Tibial nerve (tissue), 4 donors: ENCODE measurements around the gene RASA2. TPM values are rescaled to one million over a fixed set of nuclear protein-coding genes. Genes with fewer than 3 reads are reported as not detected.

Experiments
- DNase-seq, 2 donors: peaks; one replicate each; pipeline ENCODE4 v3.0.0-alpha.2; 2019; ENCODE audit warnings: low spot score in 2 of 2
- H3K27ac ChIP-seq, 4 donors: fragments of 200-600 bp; sonication (generic) in 3 of 4; one replicate each; pipeline ENCODE4 v1.5.1; 2017 to 2019; ENCODE audit warnings: mild to moderate bottlenecking in 1 of 4
- H3K27me3 ChIP-seq, 2 donors: fragments of 200-600 bp; sonication (generic) in 1 of 2; one replicate each; pipeline versions ENCODE4 v1.5.1 to v1.6.0; 2017 to 2019
- H3K36me3 ChIP-seq, 3 donors: fragments of 200-600 bp; sonication (generic); one replicate each; pipeline ENCODE4 v1.5.1; 2018 to 2019
- H3K4me1 ChIP-seq, 4 donors: fragments of 200-600 bp; sonication (generic) in 3 of 4; one replicate each; pipeline ENCODE4 v1.5.1; 2017 to 2019
- H3K4me3 ChIP-seq, 4 donors: fragments of 200-600 bp; sonication (generic) in 3 of 4; one replicate each; pipeline ENCODE4 v1.5.1; 2017 to 2019; ENCODE audit warnings: mild to moderate bottlenecking in 1 of 4, moderate library complexity in 1 of 4
- H3K9me3 ChIP-seq, 4 donors: fragments of 200-600 bp; sonication (generic) in 3 of 4; one replicate each; pipeline ENCODE4 v1.5.1; 2017 to 2019
- CTCF ChIP-seq, 5 experiments: fragments of 200-600 bp in 3 of 5; fragments of 450-650 bp in 2 of 5; sonication (generic) in 3 of 5; IDR thresholded peaks; one replicate each; pipeline ENCODE4 v1.5.1; 2016 to 2019; ENCODE audit warnings: antibody characterized with exemption in 5 of 5, mild to moderate bottlenecking in 3 of 5, moderate library complexity in 2 of 5
- EP300 ChIP-seq, 2 donors: sonication (generic); formaldehyde crosslinking; IDR thresholded peaks; one replicate each; pipeline ENCODE4 v1.6.1; 2017; ENCODE audit warnings: antibody characterized with exemption in 2 of 2, mild to moderate bottlenecking in 1 of 2
- POLR2A ChIP-seq, 2 donors: fragments of 450-650 bp; IDR thresholded peaks; one replicate each; pipeline ENCODE4 v1.6.1; 2017; ENCODE audit warnings: antibody characterized with exemption in 2 of 2, mild to moderate bottlenecking in 2 of 2, moderate library complexity in 2 of 2
- WGBS, 2 donors: methylation state at CpG; one replicate each; pipeline ENCODE4 v1.1.5; 2018; 5-methylcytosine and 5-hydroxymethylcytosine counted together
- total RNA-seq, 4 donors: library from RNA; depleted of rRNA; stranded (reverse); fragments of >200 nt; gene quantifications; one replicate each; pipeline ENCODE4 v1.1.0, GENCODE V29; 2016

Gene RASA2
- total RNA-seq, 4 donors from 2014 or later = 19.6 to 46.8 (median 37.2) TPM

DNA sequence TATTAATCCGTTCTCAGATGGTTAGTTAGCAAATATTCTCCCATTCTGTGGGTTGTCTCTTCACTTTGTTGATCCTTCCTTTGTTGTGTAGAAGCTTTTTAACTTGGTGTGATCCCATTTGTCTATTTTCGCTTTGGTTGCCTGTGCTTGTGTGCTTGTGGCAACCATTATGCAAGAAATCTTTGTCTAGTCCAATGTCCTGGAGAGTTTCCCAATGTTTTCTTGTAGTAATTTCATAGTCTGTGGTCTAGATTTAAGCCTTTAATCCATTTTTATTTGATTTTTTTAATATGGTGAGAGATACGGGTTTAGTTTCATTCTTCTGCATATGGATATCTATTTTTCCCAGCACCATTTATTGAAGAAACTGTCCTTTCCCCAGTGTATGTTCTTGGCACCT, 59.8 kb downstream of the RASA2 start:
- H3K27me3 ChIP-seq = no peaks in the 10 kb centered on the region
- TF ChIP-seq EP300 (IDR thresholded peaks at IDR 0.05) = no peak
- TF ChIP-seq CTCF (IDR thresholded peaks at IDR 0.05) = no peak
- TF ChIP-seq POLR2A (IDR thresholded peaks at IDR 0.05) = no peak
- H3K36me3 ChIP-seq = peaks cover 0 to 94% (median 0%) of the 10 kb centered on the region in 3 donors
- no peaks in the 10 kb centered on the region for H3K4me1 ChIP-seq
- 97 to 98% methylated on average over 3 of the region's 3 CpGs for WGBS, 2 donors
- no peak for DNase-seq
- H3K4me3 ChIP-seq = no peak overlapping the region
- H3K27ac ChIP-seq = no peak overlapping the region
- peaks cover 0 to 38% (median 0%) of the 10 kb centered on the region in 4 donors for H3K9me3 ChIP-seq

- WGBS, 2 donors = 95% methylated on average over 2 of the region's 2 CpGs
Measured at GRCh38 chr3:141547791-141548190, 61.0 kb downstream of the RASA2 start.

GRCh38 chr3:141550926-141551665, 64.3 kb downstream of the RASA2 start:
- no peak overlapping the region for H3K4me3 ChIP-seq
- TF ChIP-seq EP300 (IDR thresholded peaks at IDR 0.05) (no peak), POLR2A (IDR thresholded peaks at IDR 0.05) (no peak), CTCF (IDR thresholded peaks at IDR 0.05) (no peak)
- H3K9me3 ChIP-seq = peaks cover 0 to 23% (median 0%) of the 10 kb centered on the region in 4 donors
- peaks cover 0 to 14% (median 0%) of the 10 kb centered on the region in 4 donors for H3K4me1 ChIP-seq
- no peak for DNase-seq
- no peaks in the 10 kb centered on the region for H3K27me3 ChIP-seq
- WGBS, 2 donors = 82 to 96% methylated on average over 2 of the region's 2 CpGs
- H3K36me3 ChIP-seq = peaks cover 0 to 55% (median 0%) of the 10 kb centered on the region in 3 donors
- no peak overlapping the region for H3K27ac ChIP-seq

More at GRCh38 chr3:141547791-141548190, 61.0 kb downstream of the RASA2 start:
- H3K27me3 ChIP-seq = no peaks in the 10 kb centered on the region
- H3K36me3 ChIP-seq = peaks cover 0 to 82% (median 0%) of the 10 kb centered on the region in 3 donors
- TF ChIP-seq CTCF (IDR thresholded peaks at IDR 0.05) (no peak), POLR2A (IDR thresholded peaks at IDR 0.05) (no peak), EP300 (IDR thresholded peaks at IDR 0.05) (no peak)
- DNase-seq = no peak
- H3K4me1 ChIP-seq = peaks cover 0 to 5% (median 0%) of the 10 kb centered on the region in 4 donors
- no peak overlapping the region for H3K27ac ChIP-seq
- H3K9me3 ChIP-seq = peaks cover 0 to 34% (median 0%) of the 10 kb centered on the region in 4 donors
- H3K4me3 ChIP-seq = no peak overlapping the region

DNA sequence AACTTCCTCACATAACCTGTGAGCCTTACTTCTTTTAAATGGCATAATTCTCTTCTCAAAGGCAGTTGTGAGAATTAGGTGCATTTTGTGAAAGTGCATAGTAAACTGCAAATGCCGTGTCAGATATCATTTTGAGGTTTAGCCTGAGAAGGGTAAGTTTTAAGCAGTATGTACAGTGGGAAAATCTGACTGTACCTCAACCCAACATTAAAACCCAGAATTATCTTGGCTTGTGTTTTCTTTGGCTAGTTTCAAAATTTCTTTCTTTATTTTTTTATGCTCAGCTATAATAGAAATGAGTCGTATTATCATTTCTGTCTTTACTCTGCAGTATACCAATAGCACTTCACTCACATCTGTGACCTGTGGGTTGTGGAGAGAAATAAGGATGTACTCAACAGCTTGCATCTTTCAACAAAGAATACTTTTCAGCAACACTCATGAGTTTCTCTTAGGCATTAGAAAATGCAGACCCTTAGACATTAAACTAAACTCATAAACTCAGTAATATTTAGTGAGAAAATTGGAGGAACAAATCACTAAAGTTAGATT, 65.7 kb downstream of the RASA2 start:
- Histone ChIP-seq H3K36me3 (peaks cover 0 to 53% (median 0%) of the 10 kb centered on the region in 3 donors), H3K4me3 (no peak overlapping the region), H3K27me3 (no peaks in the 10 kb centered on the region), H3K27ac (no peak overlapping the region), H3K9me3 (peaks cover 0 to 11% (median 0%) of the 10 kb centered on the region in 4 donors), H3K4me1 (peaks cover 0 to 14% (median 0%) of the 10 kb centered on the region in 4 donors)
- DNase-seq = no peak
- TF ChIP-seq EP300 (IDR thresholded peaks at IDR 0.05) (no peak), POLR2A (IDR thresholded peaks at IDR 0.05) (no peak), CTCF (IDR thresholded peaks at IDR 0.05) (no peak)
- WGBS, 2 donors = 43 to 49% methylated on average over 2 of the region's 2 CpGs

- DNase-seq = no peak
- TF ChIP-seq CTCF (IDR thresholded peaks at IDR 0.05) (no peak), POLR2A (IDR thresholded peaks at IDR 0.05) (no peak), EP300 (IDR thresholded peaks at IDR 0.05) (peak in 1 of 2 donors; percentile 53)
- WGBS, 2 donors = 81 to 87% methylated on average over 1 of the region's 1 CpG
- peaks cover 0 to 14% (median 0%) of the 10 kb centered on the region in 4 donors for H3K4me1 ChIP-seq
- peaks cover 0 to 47% (median 0%) of the 10 kb centered on the region in 3 donors for H3K36me3 ChIP-seq
- no peak overlapping the region for H3K4me3 ChIP-seq
- H3K9me3 ChIP-seq = peaks cover 0 to 6% (median 0%) of the 10 kb centered on the region in 4 donors
- H3K27me3 ChIP-seq = no peaks in the 10 kb centered on the region
- no peak overlapping the region for H3K27ac ChIP-seq
Measured at GRCh38 chr3:141553055-141553454, 66.2 kb downstream of the RASA2 start.
